Activated CD8-positive, alpha-beta memory T cell treated with anti-CD3 and anti-CD28 coated beads for 1 hour (primary cell): ENCODE measurements around the gene DNAJC6.
"Not testable (repeated sequence)": the region's sequence is repeated elsewhere in the genome, so short reads cannot be mapped to it uniquely, and the experiment has no call there.

Experiments used
- DNase-seq, 2 donors: peaks; one replicate each; pipeline ENCODE4 v3.0.0-alpha.2; 2020; ENCODE audit warnings: low read depth in 1 of 2; ENCODE audit errors: extremely low read depth in 1 of 2

Gene DNAJC6

GRCh38 chr1:65309304-65310077 lies at the start of gene DNAJC6:
DNAJC6 (plus strand) TSS chr1:65309543; CDS start chr1:65309746, 203 bp downstream.
- peak in 1 of 2 donors; percentile 28 for DNase-seq

- no peak for DNase-seq
Measured at GRCh38 chr1:65259816-65260215, 49.5 kb upstream of the DNAJC6 start.

- DNase-seq: no peak
Measured at GRCh38 chr1:65260851-65261473, 48.4 kb upstream of the DNAJC6 start.

- DNase-seq: no peak
Measured at GRCh38 chr1:65263286-65263685, 46.1 kb upstream of the DNAJC6 start.

- DNase-seq: no peak
Measured at GRCh38 chr1:65264197-65264929, 45.0 kb upstream of the DNAJC6 start.

- no peak for DNase-seq
Measured at GRCh38 chr1:65265296-65265650, 44.1 kb upstream of the DNAJC6 start.

GRCh38 chr1:65265651-65266351 lies 43.5 kb upstream of the DNAJC6 start:
- peak in 1 of 2 donors; percentile 6 for DNase-seq

- no peak for DNase-seq
Measured at GRCh38 chr1:65266476-65266875, 42.9 kb upstream of the DNAJC6 start.

GRCh38 chr1:65267271-65267670 lies 42.1 kb upstream of the DNAJC6 start:
- no peak for DNase-seq

- DNase-seq: no peak
Measured at GRCh38 chr1:65267683-65268082, 41.7 kb upstream of the DNAJC6 start.

- no peak for DNase-seq
Measured at GRCh38 chr1:65269612-65270011, 39.7 kb upstream of the DNAJC6 start.

- no peak for DNase-seq
Measured at GRCh38 chr1:65276197-65276939, 33.0 kb upstream of the DNAJC6 start.

- DNase-seq: no peak
Measured at GRCh38 chr1:65277605-65278347, 31.6 kb upstream of the DNAJC6 start.

GRCh38 chr1:65278376-65279069 lies 30.8 kb upstream of the DNAJC6 start:
- DNase-seq: no peak

- DNase-seq: no peak
Measured at GRCh38 chr1:65279070-65279779, 30.1 kb upstream of the DNAJC6 start.

- DNase-seq: no peak
Measured at GRCh38 chr1:65281846-65282245, 27.5 kb upstream of the DNAJC6 start.

GRCh38 chr1:65284229-65284628 lies 25.1 kb upstream of the DNAJC6 start:
- no peak for DNase-seq

- DNase-seq: no peak
Measured at GRCh38 chr1:65289449-65289848, 19.9 kb upstream of the DNAJC6 start.

GRCh38 chr1:65291818-65292217 lies 17.5 kb upstream of the DNAJC6 start:
- DNase-seq: not testable (repeated sequence)
